DOHH2 (cell line): ENCODE data around the gene FGD4.

ENCODE experiments used
- CTCF ChIP-seq: fragments of 200-600 bp; sonication (generic); IDR thresholded peaks from one replicate; pipeline ENCODE4 v1.5.1; 2014; ENCODE audit warnings: antibody characterized with exemption, mild to moderate bottlenecking, low read depth, low read length; ENCODE audit not compliant: poor library complexity, severe bottlenecking
- EZH2phosphoT487 ChIP-seq: fragments of 200-600 bp; sonication (generic); IDR thresholded peaks from 2 replicates; pipeline ENCODE4 v1.6.1; 2017; ENCODE audit warnings: borderline replicate concordance, mild to moderate bottlenecking, antibody characterized with exemption, low read length, moderate library complexity, mixed read lengths

GRCh38 chr12:32460638-32461037 is 61.3 kb downstream of the FGD4 start:
- no peak for TF ChIP-seq CTCF
- TF ChIP-seq EZH2phosphoT487, result no peak
